ENCODE results near the gene MYOZ3.

GRCh38 chr5:150671509-150672236, 10.6 kb downstream of the MYOZ3 start:
- no peak for TF ChIP-seq CTCF (conservative IDR thresholded peaks at IDR 0.05; ENCODE audit: low read length)
- no peak for TF ChIP-seq EZH2phosphoT487 (IDR thresholded peaks at IDR 0.05; ENCODE audit: borderline replicate concordance, low read depth, low read length)
